ENCODE data around the gene ASB1.

ASB1 gene

DNA sequence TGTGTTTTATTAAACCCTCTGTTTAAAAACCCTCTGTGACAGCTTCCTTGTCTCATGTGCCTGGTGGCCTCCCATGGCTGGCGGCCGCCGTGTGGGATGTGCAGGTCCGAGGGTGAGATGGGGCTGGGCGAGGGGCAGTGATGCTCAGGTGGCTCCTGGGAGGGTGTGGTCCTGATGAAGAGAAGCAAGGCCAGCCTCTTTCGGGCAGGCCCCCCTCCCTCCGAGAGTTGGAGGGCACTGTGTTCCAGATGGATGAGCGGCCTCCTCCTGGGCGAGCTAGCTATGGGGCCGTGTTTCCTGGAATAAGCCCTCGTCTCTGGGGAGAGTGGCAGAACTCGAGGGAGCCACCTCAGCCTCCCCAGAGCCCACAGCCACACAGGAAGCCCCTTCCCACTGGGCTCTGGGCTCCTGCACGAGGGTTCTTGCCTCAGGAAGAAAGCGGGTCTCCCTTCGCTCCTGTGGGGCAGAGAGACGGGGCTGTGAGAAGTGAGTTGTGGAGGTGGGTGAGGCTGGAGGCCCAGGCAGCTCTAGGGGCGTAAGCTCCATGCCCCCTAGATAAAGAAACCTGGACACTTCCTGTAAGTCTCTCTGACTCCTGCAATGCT lies 72.1 kb downstream of the ASB1 start:
- DNase-seq: no peak
- Histone ChIP-seq H3K4me3 (ENCODE audit: low read depth, low read length) (no peak overlapping the region), H3K4me1 (no peaks in the 10 kb centered on the region), H3K36me3 (no peaks in the 10 kb centered on the region), H3K9me3 (no peaks in the 10 kb centered on the region), H3K27me3 (no peaks in the 10 kb centered on the region)
- TF ChIP-seq, protein P1, sequence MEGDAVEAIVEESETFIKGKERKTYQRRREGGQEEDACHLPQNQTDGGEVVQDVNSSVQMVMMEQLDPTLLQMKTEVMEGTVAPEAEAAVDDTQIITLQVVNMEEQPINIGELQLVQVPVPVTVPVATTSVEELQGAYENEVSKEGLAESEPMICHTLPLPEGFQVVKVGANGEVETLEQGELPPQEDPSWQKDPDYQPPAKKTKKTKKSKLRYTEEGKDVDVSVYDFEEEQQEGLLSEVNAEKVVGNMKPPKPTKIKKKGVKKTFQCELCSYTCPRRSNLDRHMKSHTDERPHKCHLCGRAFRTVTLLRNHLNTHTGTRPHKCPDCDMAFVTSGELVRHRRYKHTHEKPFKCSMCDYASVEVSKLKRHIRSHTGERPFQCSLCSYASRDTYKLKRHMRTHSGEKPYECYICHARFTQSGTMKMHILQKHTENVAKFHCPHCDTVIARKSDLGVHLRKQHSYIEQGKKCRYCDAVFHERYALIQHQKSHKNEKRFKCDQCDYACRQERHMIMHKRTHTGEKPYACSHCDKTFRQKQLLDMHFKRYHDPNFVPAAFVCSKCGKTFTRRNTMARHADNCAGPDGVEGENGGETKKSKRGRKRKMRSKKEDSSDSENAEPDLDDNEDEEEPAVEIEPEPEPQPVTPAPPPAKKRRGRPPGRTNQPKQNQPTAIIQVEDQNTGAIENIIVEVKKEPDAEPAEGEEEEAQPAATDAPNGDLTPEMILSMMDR (IDR thresholded peaks at IDR 0.05; ENCODE audit: low read depth, low read length): no peak

DNA sequence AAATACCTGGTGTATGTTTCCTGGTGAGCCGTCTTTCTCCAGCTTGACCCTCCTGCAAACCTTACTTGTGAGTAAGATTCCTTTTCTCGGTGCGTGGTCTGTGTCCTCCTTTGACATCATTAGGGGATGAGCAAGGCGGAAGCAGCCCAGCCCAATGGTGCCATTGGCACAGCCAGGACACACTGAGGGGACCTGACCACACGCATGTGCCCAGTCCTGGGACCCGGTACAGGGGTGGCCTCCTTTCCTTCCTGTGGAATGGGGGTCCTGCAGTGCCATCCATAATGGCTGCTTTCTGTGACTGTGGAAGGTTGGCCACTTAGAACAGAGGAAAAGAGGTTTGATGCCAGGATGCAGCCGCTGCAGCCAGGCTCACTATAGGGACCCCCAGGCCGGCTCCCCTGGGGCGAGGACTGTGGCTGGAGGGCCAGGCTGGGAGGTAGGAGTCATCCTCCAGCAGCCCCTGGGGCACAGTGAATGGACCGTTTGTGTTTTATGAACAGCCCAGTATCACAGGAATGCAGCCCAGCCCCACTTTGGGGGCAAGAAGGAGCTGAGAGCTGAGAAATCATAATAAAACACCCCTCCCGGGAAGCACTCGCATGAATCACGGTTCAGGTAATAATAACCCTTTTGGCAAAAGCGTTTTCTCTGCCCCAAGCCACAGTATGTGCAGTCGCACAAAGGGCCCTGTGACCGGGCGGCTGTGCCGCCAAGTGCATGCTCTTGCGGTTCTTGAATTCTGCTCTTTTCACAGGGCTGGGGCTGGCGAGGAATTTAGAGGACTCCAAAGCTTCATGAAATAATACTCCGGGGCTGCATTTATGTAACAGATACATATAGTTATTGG lies 73.2 kb downstream of the ASB1 start:
- Histone ChIP-seq H3K9me3 (no peaks in the 10 kb centered on the region), H3K27me3 (no peaks in the 10 kb centered on the region), H3K4me1 (no peaks in the 10 kb centered on the region), H3K36me3 (no peaks in the 10 kb centered on the region), H3K4me3 (ENCODE audit: low read depth, low read length) (no peak overlapping the region)
- TF ChIP-seq, protein P1 (IDR thresholded peaks at IDR 0.05; ENCODE audit: low read depth, low read length): no peak
- DNase-seq: no peak

DNA sequence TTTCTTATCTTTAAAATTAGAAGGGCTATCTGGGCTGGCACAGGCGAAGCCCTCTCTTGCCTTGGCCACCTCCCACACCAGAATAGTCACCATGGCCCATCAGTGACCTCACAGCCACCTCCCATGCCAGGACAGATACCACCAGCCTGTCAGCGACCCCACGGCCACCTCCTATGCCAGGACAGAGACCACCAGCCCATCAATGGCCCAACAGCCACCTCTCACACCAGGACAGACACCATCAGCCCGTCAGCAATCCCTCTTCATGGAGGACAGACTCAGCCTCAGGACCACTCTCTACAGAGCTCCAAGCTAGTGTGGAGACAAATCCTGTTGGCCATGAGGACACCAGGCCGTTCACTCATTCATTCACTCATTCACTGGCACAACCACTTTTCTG lies 74.6 kb downstream of the ASB1 start:
- H3K36me3 ChIP-seq: no peaks in the 10 kb centered on the region
- TF ChIP-seq, protein P1 (IDR thresholded peaks at IDR 0.05; ENCODE audit: low read depth, low read length): no peak
- no peaks in the 10 kb centered on the region for H3K9me3 ChIP-seq
- no peaks in the 10 kb centered on the region for H3K4me1 ChIP-seq
- H3K4me3 ChIP-seq (ENCODE audit: low read depth, low read length): no peak overlapping the region
- H3K27me3 ChIP-seq: no peaks in the 10 kb centered on the region
- no peak for DNase-seq

All from BE2C (cell line).